EH (cell line): ENCODE data around the gene METAP1.
"Not testable (repeated sequence)": the region's sequence is repeated elsewhere in the genome, so short reads cannot be mapped to it uniquely, and the experiment has no call there.

ENCODE experiments used
- DNase-seq: peaks from one replicate; pipeline ENCODE4 v3.0.0-alpha.2; 2015; ENCODE audit warnings: low read depth

METAP1 gene

DNA sequence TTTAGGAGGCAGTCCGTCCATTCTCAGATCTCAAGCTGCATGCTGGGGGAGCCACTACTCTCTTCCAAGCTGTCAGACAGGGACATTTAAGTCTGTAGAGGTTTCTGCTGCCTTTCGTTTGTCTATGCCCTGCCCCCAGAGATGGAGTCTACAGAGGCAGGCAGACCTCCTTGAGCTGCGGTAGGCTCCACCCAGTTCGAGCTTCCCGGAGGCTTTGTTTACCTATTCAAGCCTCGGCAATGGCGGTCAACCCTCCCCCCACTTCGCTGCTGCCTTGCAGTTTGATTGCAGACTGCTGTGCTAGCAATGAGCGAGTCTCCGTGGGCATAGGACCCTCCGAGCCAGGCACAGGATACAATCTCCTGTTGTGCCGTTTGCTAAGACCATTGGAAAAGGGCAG is 103.8 kb downstream of the METAP1 start:
- DNase-seq, result no peak

DNA sequence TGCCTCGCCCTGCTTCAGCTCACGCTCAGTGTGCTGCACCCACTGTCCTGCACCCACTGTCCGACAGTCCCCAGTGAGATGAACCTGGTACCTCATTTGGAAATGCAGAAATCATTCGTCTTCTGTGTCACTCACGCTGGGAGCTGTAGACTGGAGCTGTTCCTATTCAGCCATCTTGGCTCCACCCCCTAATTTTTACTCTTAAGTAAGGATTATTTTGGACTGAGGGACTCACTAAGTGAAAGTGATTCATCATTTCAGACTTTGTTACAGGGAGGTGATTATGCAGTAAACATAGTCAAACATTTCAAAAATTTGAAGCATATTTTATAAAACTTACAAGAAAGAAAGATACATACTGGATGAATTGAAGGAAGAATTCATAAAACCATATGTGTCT is 104.3 kb downstream of the METAP1 start:
- DNase-seq, result peak; percentile 57

DNA sequence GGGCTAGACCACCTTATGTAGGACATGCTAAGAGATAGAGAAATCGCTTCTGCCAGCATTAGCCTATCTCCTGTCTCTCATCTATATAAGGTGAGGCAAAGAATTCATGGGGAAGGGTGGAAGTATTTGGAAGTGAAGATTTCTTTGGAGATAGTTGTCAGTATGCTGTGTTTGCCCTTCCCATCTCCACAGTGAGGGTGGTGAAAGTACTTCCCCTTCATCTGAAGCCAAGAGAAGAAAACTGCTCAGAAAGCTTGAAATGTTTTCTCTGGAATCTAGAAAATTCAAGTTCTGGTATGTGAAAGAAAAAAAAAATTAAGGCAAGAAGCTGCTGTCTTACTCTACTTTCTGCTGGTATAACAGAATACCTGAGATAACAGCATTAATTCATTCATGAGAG is 105.4 kb downstream of the METAP1 start:
- peak; percentile 48 for DNase-seq

DNA sequence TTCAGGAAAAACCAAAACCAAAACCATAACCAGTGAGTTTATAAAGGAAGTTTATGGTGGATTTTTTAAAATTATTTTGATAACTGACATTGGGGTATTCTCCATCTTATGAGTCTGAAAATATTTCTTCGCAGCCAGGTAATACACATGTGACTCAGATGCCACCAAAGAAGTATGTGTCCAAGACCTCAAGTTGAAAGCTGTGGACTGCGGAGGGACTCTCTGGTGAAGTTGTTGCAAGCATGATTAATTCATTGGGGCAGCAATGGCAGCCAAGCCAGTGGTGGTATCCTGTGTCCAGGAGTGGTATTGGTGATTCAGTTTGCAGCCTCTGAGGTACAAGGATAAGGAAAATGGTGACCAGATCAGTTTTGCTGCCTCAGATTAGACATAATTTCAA is 107.1 kb downstream of the METAP1 start:
- peak; percentile 11 for DNase-seq

DNA sequence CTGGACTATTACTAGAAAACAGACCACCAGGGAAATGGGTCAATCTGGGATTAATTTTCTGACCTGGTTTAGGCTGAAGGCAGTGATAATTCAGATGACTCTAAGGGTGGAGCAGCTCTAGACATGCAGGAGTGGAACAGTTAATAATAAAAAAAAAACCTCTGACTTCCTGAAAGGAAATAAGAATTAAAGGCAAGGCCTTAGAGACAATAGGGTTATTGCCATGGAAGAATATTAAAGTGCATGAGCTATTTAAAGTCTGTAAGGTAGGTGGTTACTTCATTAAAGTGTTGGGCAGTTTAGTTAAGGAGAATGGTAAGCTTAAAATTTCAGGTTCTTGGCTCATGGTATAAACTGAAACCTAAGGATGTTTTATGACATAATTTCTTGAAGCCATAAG is 107.6 kb downstream of the METAP1 start:
- no peak for DNase-seq

DNA sequence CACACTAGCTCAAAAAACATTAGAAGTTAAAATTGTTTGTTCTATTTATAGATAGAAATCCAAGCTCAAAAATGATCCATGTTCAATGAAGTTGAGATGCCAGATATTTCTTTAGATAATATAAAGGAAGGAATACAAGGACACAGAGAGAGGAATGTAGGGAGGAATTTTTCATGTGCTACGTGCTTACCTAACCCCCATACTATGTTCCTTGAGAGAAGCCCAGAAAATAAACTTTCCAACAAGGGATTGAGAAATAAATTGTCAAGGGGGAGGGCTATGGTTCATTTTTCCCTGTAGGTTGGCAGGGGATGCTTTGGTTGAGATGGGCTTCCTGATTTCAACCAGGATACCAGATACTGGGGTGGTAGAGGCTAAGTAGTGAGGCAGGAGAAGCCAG is 108.6 kb downstream of the METAP1 start:
- DNase-seq, result peak; percentile 21

- DNase-seq, result not testable (repeated sequence)
Observed at GRCh38 chr4:99109286-99109685, 113.8 kb downstream of the METAP1 start.
